K562 (cell line): ENCODE results near the gene KDF1. TPM values are rescaled to one million over a fixed set of nuclear protein-coding genes. Genes with fewer than 3 reads are reported as not detected.

Source experiments
- CHD7 ChIP-seq: fragments of 200-600 bp; sonication (generic); IDR thresholded peaks from one replicate; pipeline ENCODE4 v1.6.1; 2012; ENCODE audit warnings: mild to moderate bottlenecking, low read depth, low read length, inconsistent platforms
- GATA2 ChIP-seq: sonication (generic); formaldehyde crosslinking; IDR thresholded peaks from 2 replicates; pipeline ENCODE4 v1.4.0; 2020; ENCODE audit warnings: mild to moderate bottlenecking, missing genetic modification reagents
- HMG20A ChIP-seq: fragments of 450-650 bp; formaldehyde crosslinking; conservative IDR thresholded peaks from 2 replicates; pipeline ENCODE4 v1.4.0; 2020; ENCODE audit warnings: mild to moderate bottlenecking, mixed read lengths
- MIER1 ChIP-seq: fragments of 450-650 bp; IDR thresholded peaks from 2 replicates; pipeline ENCODE4 v1.6.1; 2016; ENCODE audit warnings: antibody characterized with exemption, mild to moderate bottlenecking, low read depth
- ZBED1 ChIP-seq: IDR thresholded peaks from 2 replicates; pipeline ENCODE4 v1.6.1; 2014
- polyA plus RNA-seq, 8 experiments: library from polyadenylated mRNA; depleted of rRNA in 4 of 8; stranded (reverse) in 5 of 8; unstranded in 3 of 8; fragments of >200 nt; fragmentation: Nextera tagmentation in 2 of 8; fragmentation: Illumina TruSeq in 1 of 8; extraction: Ambion mirVana in 2 of 8; extraction: Trizol in 1 of 8; gene quantifications; 2 replicates each; pipeline versions ENCODE4 v1.2.1 to v1.2.3, GENCODE V29; 2011 to 2014; ENCODE audit warnings: inconsistent platforms in 1 of 8, missing spikeins in 1 of 8
- total RNA-seq, 7 experiments: library from RNA; depleted of rRNA in 6 of 7; stranded (reverse); fragments of >200 nt in 6 of 7; fragmentation: Illumina TruSeq in 2 of 7; extraction: Trizol in 2 of 7; gene quantifications; 2 replicates each; pipeline versions ENCODE4 v1.2.1 to v1.2.3, GENCODE V29; 2011 to 2021; ENCODE audit warnings: low replicate concordance in 1 of 7
- TF ChIP-seq, protein P1 (sequence below): fragments of 450-650 bp; IDR thresholded peaks from 2 replicates; pipeline ENCODE4 v1.6.1; 2018; ENCODE audit not compliant: partially characterized antibody
- TF ChIP-seq, protein P2 (sequence below): IDR thresholded peaks from 2 replicates; pipeline ENCODE4 v1.6.1; 2016; ENCODE audit warnings: missing genetic modification characterization, missing compliant biosample characterization
- TF ChIP-seq, protein P3 (sequence below): fragments of 250-450 bp; sonication (Bioruptor Pico); IDR thresholded peaks from 2 replicates; pipeline ENCODE4 v1.4.0; 2020; ENCODE audit warnings: borderline replicate concordance

The KDF1 gene
- total and polyA plus RNA-seq, 9 of the 15 experiments (the other 6 are each of a cell fraction or from before 2014, with no cell fraction given) = 0.38 to 1.9 (median 0.83) TPM

- TF ChIP-seq CHD7 = no peak
- TF ChIP-seq, protein P1, sequence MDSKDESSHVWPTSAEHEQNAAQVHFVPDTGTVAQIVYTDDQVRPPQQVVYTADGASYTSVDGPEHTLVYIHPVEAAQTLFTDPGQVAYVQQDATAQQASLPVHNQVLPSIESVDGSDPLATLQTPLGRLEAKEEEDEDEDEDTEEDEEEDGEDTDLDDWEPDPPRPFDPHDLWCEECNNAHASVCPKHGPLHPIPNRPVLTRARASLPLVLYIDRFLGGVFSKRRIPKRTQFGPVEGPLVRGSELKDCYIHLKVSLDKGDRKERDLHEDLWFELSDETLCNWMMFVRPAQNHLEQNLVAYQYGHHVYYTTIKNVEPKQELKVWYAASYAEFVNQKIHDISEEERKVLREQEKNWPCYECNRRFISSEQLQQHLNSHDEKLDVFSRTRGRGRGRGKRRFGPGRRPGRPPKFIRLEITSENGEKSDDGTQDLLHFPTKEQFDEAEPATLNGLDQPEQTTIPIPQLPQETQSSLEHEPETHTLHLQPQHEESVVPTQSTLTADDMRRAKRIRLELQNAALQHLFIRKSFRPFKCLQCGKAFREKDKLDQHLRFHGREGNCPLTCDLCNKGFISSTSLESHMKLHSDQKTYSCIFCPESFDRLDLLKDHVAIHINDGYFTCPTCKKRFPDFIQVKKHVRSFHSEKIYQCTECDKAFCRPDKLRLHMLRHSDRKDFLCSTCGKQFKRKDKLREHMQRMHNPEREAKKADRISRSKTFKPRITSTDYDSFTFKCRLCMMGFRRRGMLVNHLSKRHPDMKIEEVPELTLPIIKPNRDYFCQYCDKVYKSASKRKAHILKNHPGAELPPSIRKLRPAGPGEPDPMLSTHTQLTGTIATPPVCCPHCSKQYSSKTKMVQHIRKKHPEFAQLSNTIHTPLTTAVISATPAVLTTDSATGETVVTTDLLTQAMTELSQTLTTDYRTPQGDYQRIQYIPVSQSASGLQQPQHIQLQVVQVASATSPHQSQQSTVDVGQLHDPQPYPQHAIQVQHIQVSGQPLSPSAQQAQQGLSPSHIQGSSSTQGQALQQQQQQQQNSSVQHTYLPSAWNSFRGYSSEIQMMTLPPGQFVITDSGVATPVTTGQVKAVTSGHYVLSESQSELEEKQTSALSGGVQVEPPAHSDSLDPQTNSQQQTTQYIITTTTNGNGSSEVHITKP = peak; percentile 11
- no peak for TF ChIP-seq HMG20A (CRISPR knock-in tag)
- TF ChIP-seq, protein P2, sequence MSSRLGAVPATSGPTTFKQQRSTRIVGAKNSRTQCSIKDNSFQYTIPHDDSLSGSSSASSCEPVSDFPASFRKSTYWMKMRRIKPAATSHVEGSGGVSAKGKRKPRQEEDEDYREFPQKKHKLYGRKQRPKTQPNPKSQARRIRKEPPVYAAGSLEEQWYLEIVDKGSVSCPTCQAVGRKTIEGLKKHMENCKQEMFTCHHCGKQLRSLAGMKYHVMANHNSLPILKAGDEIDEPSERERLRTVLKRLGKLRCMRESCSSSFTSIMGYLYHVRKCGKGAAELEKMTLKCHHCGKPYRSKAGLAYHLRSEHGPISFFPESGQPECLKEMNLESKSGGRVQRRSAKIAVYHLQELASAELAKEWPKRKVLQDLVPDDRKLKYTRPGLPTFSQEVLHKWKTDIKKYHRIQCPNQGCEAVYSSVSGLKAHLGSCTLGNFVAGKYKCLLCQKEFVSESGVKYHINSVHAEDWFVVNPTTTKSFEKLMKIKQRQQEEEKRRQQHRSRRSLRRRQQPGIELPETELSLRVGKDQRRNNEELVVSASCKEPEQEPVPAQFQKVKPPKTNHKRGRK (tag) = no peak
- no peak for TF ChIP-seq ZBED1
- TF ChIP-seq, protein P3, sequence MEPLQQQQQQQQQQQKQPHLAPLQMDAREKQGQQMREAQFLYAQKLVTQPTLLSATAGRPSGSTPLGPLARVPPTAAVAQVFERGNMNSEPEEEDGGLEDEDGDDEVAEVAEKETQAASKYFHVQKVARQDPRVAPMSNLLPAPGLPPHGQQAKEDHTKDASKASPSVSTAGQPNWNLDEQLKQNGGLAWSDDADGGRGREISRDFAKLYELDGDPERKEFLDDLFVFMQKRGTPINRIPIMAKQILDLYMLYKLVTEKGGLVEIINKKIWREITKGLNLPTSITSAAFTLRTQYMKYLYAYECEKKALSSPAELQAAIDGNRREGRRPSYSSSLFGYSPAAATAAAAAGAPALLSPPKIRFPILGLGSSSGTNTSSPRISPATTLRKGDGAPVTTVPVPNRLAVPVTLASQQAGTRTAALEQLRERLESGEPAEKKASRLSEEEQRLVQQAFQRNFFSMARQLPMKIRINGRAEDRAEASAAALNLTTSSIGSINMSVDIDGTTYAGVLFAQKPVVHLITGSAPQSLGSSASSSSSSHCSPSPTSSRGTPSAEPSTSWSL (CRISPR knock-in tag) = no peak
- TF ChIP-seq GATA2 (CRISPR knock-in tag) = no peak
- TF ChIP-seq MIER1 = no peak
Observed at GRCh38 chr1:27004471-27005165, 44.4 kb upstream of the KDF1 start (continued).
